SK-N-SH (cell line): ENCODE measurements around the gene FOXI1. TPM values are rescaled to one million over a fixed set of nuclear protein-coding genes. Genes with fewer than 3 reads are reported as not detected.
A peak's percentile ranks its signal among the peaks of the same experiment; 100 is the strongest.

Source experiments
- CTCF ChIA-PET: fragments of 300-600, 350-600 bp; formaldehyde crosslinking; extraction: SDS; loops from one replicate; lab custom pipeline; 2021; lab: Yijun Ruan, JAX
- POLR2A ChIA-PET: fragments of 350-600 bp; sonication (Branson Sonifier 250); formaldehyde crosslinking; extraction: SDS; loops from one replicate; lab custom pipeline; 2020; ENCODE audit warnings: antibody characterized with exemption, inconsistent platforms; lab: Yijun Ruan, JAX
- DNase-seq: peaks from one replicate; pipeline ENCODE4 v3.0.0; 2012
- H2AFZ ChIP-seq: fragments of 200-600 bp; sonication (generic); 2 replicates; pipeline ENCODE4 v1.8.1; 2016; ENCODE audit warnings: antibody characterized with exemption, mild to moderate bottlenecking, low read depth
- H3F3A ChIP-seq: fragments of 200-600 bp; sonication (generic); replicated peaks from 2 replicates; pipeline ENCODE3; 2016; ENCODE audit warnings: antibody characterized with exemption, mild to moderate bottlenecking; ENCODE audit not compliant: insufficient read depth
- H3K27ac ChIP-seq, 2 experiments: fragments of 200-500 bp in 1 of 2; fragments of 200-600 bp in 1 of 2; sonication (Bioruptor generic) in 1 of 2; sonication (generic), shearing (Covaris generic) in 1 of 2; 2 replicates each; pipeline versions ENCODE4 v1.5.1 to v1.6.1; 2014 to 2016; ENCODE audit warnings: low read depth in 2 of 2, inconsistent platforms in 1 of 2, low read length in 1 of 2, mild to moderate bottlenecking in 1 of 2, mixed read lengths in 1 of 2
- H3K27me3 ChIP-seq: fragments of 200-600 bp; sonication (generic), shearing (Covaris generic); 2 replicates; pipeline ENCODE4 v1.6.1; 2016; ENCODE audit warnings: mixed run types; ENCODE audit not compliant: insufficient read depth
- H3K36me3 ChIP-seq, 2 experiments: fragments of 200-500 bp in 1 of 2; fragments of 200-600 bp in 1 of 2; sonication (Bioruptor generic) in 1 of 2; sonication (generic) in 1 of 2; replicated peaks in 1 of 2; 2 replicates each; pipeline versions ENCODE3 to v1.5.1; 2014 to 2016; ENCODE audit warnings: low read length in 1 of 2, mild to moderate bottlenecking in 1 of 2; ENCODE audit not compliant: insufficient read depth in 2 of 2, control insufficient read depth in 1 of 2
- H3K4me1 ChIP-seq, 2 experiments: fragments of 200-500 bp in 1 of 2; fragments of 200-600 bp in 1 of 2; sonication (Bioruptor generic) in 1 of 2; sonication (generic), shearing (Covaris generic) in 1 of 2; 2 replicates each; pipeline versions ENCODE4 v1.5.1 to v1.6.1; 2014 to 2016; ENCODE audit warnings: low read depth in 1 of 2, low read length in 1 of 2, mixed run types in 1 of 2; ENCODE audit not compliant: insufficient read depth in 2 of 2, control insufficient read depth in 1 of 2
- H3K4me2 ChIP-seq: fragments of 200-600 bp; sonication (generic), shearing (Covaris generic); 2 replicates; pipeline ENCODE4 v1.6.1; 2017; ENCODE audit warnings: mixed run types
- H3K4me3 ChIP-seq, 2 experiments: fragments of 200-500 bp in 1 of 2; fragments of 200-600 bp in 1 of 2; sonication (Bioruptor generic) in 1 of 2; sonication (generic), shearing (Covaris generic) in 1 of 2; 2 replicates each; pipeline versions ENCODE4 v1.5.1 to v1.8.1; 2014 to 2016; ENCODE audit warnings: low read depth in 2 of 2, inconsistent platforms in 1 of 2, low read length in 1 of 2, mild to moderate bottlenecking in 1 of 2, mixed read lengths in 1 of 2, moderate library complexity in 1 of 2
- H3K79me2 ChIP-seq: fragments of 200-600 bp; sonication (generic); 2 replicates; pipeline ENCODE4 v1.8.1; 2017; ENCODE audit warnings: mild to moderate bottlenecking; ENCODE audit not compliant: insufficient read depth
- H3K9ac ChIP-seq: fragments of 200-600 bp; sonication (generic); 2 replicates; pipeline ENCODE4 v1.6.1; 2017; ENCODE audit warnings: mixed run types
- H3K9me2 ChIP-seq: fragments of 200-600 bp; sonication (generic); 2 replicates; pipeline ENCODE4 v1.6.1; 2017; ENCODE audit warnings: mixed run types
- H3K9me3 ChIP-seq: fragments of 200-600 bp; sonication (generic); 2 replicates; pipeline ENCODE4 v1.6.1; 2017; ENCODE audit warnings: mixed run types, mild to moderate bottlenecking, moderate library complexity
- H4K20me1 ChIP-seq: fragments of 200-600 bp; sonication (generic); 2 replicates; pipeline ENCODE4 v1.6.1; 2017; ENCODE audit warnings: mild to moderate bottlenecking, mixed run types; ENCODE audit not compliant: insufficient read depth
- EP300 ChIP-seq, 2 experiments: IDR thresholded peaks; 2 replicates each; pipeline versions ENCODE4 v1.4.0 to v1.6.1; 2012; ENCODE audit warnings: borderline replicate concordance in 1 of 2, low read depth in 1 of 2, low read length in 1 of 2
- GABPA ChIP-seq: IDR thresholded peaks from 2 replicates; pipeline ENCODE4 v1.4.0; 2012; ENCODE audit warnings: low read depth, mild to moderate bottlenecking
- GATA2 ChIP-seq: sonication (generic); formaldehyde crosslinking; IDR thresholded peaks from 2 replicates; pipeline ENCODE4 v1.5.0; 2020; ENCODE audit warnings: mild to moderate bottlenecking, missing genetic modification reagents
- MXI1 ChIP-seq: IDR thresholded peaks from 2 replicates; pipeline ENCODE4 v1.6.1; 2012; ENCODE audit warnings: mild to moderate bottlenecking, low read depth, low read length, improper control_type of control experiment
- NFIC ChIP-seq: IDR thresholded peaks from 2 replicates; pipeline ENCODE4 v1.4.0; 2012; ENCODE audit warnings: borderline replicate concordance
- POLR2AphosphoS5 ChIP-seq: IDR thresholded peaks from 2 replicates; pipeline ENCODE4 v1.6.1; 2012; ENCODE audit warnings: low read depth, low read length
- RCOR1 ChIP-seq: fragments of 150-350 bp; IDR thresholded peaks from 2 replicates; pipeline ENCODE4 v1.6.1; 2017; ENCODE audit warnings: antibody characterized with exemption, low read length
- TEAD4 ChIP-seq: IDR thresholded peaks from 2 replicates; pipeline ENCODE4 v1.4.0; 2012; ENCODE audit warnings: mild to moderate bottlenecking, borderline replicate concordance; ENCODE audit not compliant: insufficient read depth
- WGBS: methylation state at CpG from one replicate; pipeline ENCODE4 v1.1.6; 2017; ENCODE audit warnings: low lambda C conversion rate; 5-methylcytosine and 5-hydroxymethylcytosine counted together
- polyA plus RNA-seq, 3 experiments: library from polyadenylated mRNA; depleted of rRNA; stranded (reverse); fragments of >200 nt; gene quantifications; 2 replicates each; pipeline ENCODE4 v1.2.3, GENCODE V29; 2012
- TF ChIP-seq, protein P1 (sequence below): fragments of 200-600 bp; sonication (generic); IDR thresholded peaks from 2 replicates; pipeline ENCODE4 v1.6.1; 2017; ENCODE audit warnings: antibody characterized with exemption, mild to moderate bottlenecking, moderate library complexity
- TF ChIP-seq, protein P2 (sequence below): IDR thresholded peaks from 2 replicates; pipeline ENCODE4 v1.4.0; 2012; ENCODE audit warnings: low read depth, borderline replicate concordance
- TF ChIP-seq, protein P3 (sequence below): IDR thresholded peaks from 2 replicates; pipeline ENCODE4 v1.4.0; 2012; ENCODE audit warnings: low read depth, borderline replicate concordance
- TF ChIP-seq, protein P4 (sequence below): fragments of 150-350 bp; IDR thresholded peaks from 2 replicates; pipeline ENCODE4 v1.6.1; 2017; ENCODE audit warnings: antibody characterized with exemption, low read length, low read depth, borderline replicate concordance

The FOXI1 gene
- polyA plus RNA-seq, 1 of the 3 experiments (the other 2 are of a cell fraction), result not detected

DNA sequence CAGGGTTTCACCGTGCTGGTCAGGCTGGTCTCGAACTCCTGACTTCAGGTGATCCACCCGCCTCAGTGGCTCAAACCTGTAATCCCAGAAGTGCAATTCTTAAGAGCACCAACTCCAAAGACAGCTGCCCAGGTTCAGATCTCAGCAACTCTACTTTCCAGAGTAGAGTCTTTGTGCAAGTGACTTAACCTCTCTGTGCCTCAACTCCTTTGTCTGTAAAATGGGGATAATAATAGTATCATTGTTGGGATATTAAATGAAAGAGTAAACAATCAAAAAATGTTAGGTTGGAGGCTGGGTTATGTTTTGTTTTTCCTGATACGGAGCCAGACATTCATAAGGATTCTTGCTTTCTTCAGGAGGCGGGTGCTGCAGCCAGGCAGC is 45.0 kb downstream of the FOXI1 start:
- no peaks in the 10 kb centered on the region for H3K9me2 ChIP-seq
- TF ChIP-seq MXI1 (no peak), NFIC (no peak), RCOR1 (no peak), POLR2AphosphoS5 (no peak), GATA2 (no peak), EP300 (IDR thresholded peaks at IDR 0.05; ENCODE audit: borderline replicate concordance in 1 of 2, low read depth in 1 of 2, low read length in 1 of 2) (no peak), TEAD4 (no peak), GABPA (no peak)
- TF ChIP-seq, protein P1, sequence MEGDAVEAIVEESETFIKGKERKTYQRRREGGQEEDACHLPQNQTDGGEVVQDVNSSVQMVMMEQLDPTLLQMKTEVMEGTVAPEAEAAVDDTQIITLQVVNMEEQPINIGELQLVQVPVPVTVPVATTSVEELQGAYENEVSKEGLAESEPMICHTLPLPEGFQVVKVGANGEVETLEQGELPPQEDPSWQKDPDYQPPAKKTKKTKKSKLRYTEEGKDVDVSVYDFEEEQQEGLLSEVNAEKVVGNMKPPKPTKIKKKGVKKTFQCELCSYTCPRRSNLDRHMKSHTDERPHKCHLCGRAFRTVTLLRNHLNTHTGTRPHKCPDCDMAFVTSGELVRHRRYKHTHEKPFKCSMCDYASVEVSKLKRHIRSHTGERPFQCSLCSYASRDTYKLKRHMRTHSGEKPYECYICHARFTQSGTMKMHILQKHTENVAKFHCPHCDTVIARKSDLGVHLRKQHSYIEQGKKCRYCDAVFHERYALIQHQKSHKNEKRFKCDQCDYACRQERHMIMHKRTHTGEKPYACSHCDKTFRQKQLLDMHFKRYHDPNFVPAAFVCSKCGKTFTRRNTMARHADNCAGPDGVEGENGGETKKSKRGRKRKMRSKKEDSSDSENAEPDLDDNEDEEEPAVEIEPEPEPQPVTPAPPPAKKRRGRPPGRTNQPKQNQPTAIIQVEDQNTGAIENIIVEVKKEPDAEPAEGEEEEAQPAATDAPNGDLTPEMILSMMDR, result no peak
- TF ChIP-seq, protein P2, sequence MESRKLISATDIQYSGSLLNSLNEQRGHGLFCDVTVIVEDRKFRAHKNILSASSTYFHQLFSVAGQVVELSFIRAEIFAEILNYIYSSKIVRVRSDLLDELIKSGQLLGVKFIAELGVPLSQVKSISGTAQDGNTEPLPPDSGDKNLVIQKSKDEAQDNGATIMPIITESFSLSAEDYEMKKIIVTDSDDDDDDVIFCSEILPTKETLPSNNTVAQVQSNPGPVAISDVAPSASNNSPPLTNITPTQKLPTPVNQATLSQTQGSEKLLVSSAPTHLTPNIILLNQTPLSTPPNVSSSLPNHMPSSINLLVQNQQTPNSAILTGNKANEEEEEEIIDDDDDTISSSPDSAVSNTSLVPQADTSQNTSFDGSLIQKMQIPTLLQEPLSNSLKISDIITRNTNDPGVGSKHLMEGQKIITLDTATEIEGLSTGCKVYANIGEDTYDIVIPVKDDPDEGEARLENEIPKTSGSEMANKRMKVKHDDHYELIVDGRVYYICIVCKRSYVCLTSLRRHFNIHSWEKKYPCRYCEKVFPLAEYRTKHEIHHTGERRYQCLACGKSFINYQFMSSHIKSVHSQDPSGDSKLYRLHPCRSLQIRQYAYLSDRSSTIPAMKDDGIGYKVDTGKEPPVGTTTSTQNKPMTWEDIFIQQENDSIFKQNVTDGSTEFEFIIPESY, result no peak
- TF ChIP-seq, protein P3, sequence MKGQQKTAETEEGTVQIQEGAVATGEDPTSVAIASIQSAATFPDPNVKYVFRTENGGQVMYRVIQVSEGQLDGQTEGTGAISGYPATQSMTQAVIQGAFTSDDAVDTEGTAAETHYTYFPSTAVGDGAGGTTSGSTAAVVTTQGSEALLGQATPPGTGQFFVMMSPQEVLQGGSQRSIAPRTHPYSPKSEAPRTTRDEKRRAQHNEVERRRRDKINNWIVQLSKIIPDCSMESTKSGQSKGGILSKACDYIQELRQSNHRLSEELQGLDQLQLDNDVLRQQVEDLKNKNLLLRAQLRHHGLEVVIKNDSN, result no peak
- TF ChIP-seq, protein P4, sequence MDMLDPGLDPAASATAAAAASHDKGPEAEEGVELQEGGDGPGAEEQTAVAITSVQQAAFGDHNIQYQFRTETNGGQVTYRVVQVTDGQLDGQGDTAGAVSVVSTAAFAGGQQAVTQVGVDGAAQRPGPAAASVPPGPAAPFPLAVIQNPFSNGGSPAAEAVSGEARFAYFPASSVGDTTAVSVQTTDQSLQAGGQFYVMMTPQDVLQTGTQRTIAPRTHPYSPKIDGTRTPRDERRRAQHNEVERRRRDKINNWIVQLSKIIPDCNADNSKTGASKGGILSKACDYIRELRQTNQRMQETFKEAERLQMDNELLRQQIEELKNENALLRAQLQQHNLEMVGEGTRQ, result no peak
- POLR2A ChIA-PET, result no interaction called here
- H3K9me3 ChIP-seq, result no peaks in the 10 kb centered on the region
- peaks cover 14% of the 10 kb centered on the region for H3F3A ChIP-seq
- CTCF ChIA-PET, result no interaction called here
- WGBS, result 62% methylated on average over 4 of the region's 5 CpGs
- no peaks in the 10 kb centered on the region for H3K27me3 ChIP-seq
- no peaks in the 10 kb centered on the region for H3K36me3 ChIP-seq
- no peak overlapping the region for H3K9ac ChIP-seq
- H3K79me2 ChIP-seq, result no peaks in the 10 kb centered on the region
- no peak overlapping the region for H3K4me3 ChIP-seq
- H2AFZ ChIP-seq, result peak overlapping the region; percentile 42; the same call in 1 of the 2 replicates
- H3K27ac ChIP-seq, result peak overlapping the region in 1 of 2 experiments; percentile 29; a peak in 3 of 4 replicates
- H4K20me1 ChIP-seq, result no peaks in the 10 kb centered on the region
- DNase-seq, result no peak
- peaks cover 15 to 16% of the 10 kb centered on the region in 2 experiments for H3K4me1 ChIP-seq
- H3K4me2 ChIP-seq, result peak overlapping the region; percentile 37; the same call in 1 of the 2 replicates
